ENCODE measurements around the gene CYP24A1. TPM values are rescaled to one million over a fixed set of nuclear protein-coding genes. Genes with fewer than 3 reads are reported as not detected.
A peak's percentile ranks its signal among the peaks of the same experiment; 100 is the strongest.

The CYP24A1 gene
- total RNA-seq, 1 donor from 2014 or later, result not detected

- H3K9ac ChIP-seq, result no peak overlapping the region
- Mint-ChIP-seq H3K4me3 (no peak overlapping the region), H3K36me3 (no peaks in the 10 kb centered on the region), H3K9me3 (no peaks in the 10 kb centered on the region), H3K27ac (no peak overlapping the region), H3K27me3 (ENCODE audit: insufficient read depth, low read depth) (no peaks in the 10 kb centered on the region), H3K4me1 (no peaks in the 10 kb centered on the region)
- no peak overlapping the region for H3K4me2 ChIP-seq
- no peak overlapping the region for H3K27ac ChIP-seq
- no peaks in the 10 kb centered on the region for H3K9me3 ChIP-seq (ENCODE audit: low read depth)
- no peaks in the 10 kb centered on the region for H3K36me3 ChIP-seq
- TF ChIP-seq EZH2 (IDR thresholded peaks at IDR 0.05) (no peak), EZH2phosphoT487 (IDR thresholded peaks at IDR 0.05) (no peak), CTCF (IDR thresholded peaks at IDR 0.05) (no peak)
- H3K4me3 ChIP-seq, result no peak overlapping the region
- no peaks in the 10 kb centered on the region for H4K20me1 ChIP-seq (ENCODE audit: low read depth)
- no peak for DNase-seq (ENCODE audit: low spot score)
- no peaks in the 10 kb centered on the region for H3F3A ChIP-seq (ENCODE audit: low read depth)
- H3K79me2 ChIP-seq (ENCODE audit: low read depth), result no peaks in the 10 kb centered on the region
- H2AFZ ChIP-seq (replicated peaks), result peak overlapping the region; percentile 34
- H3K4me1 ChIP-seq, result no peaks in the 10 kb centered on the region
- no peaks in the 10 kb centered on the region for H3K27me3 ChIP-seq
These were observed 11.3 kb downstream of the CYP24A1 start for GRCh38 chr20:54162378-54163009.

- H3K79me2 ChIP-seq (ENCODE audit: low read depth), result no peaks in the 10 kb centered on the region
- Mint-ChIP-seq H3K4me3 (no peak overlapping the region), H3K27me3 (ENCODE audit: insufficient read depth, low read depth) (no peaks in the 10 kb centered on the region), H3K9me3 (no peaks in the 10 kb centered on the region), H3K4me1 (no peaks in the 10 kb centered on the region), H3K36me3 (no peaks in the 10 kb centered on the region), H3K27ac (no peak overlapping the region)
- no peak for DNase-seq (ENCODE audit: low spot score)
- no peak overlapping the region for H3K9ac ChIP-seq
- H3K4me2 ChIP-seq, result no peak overlapping the region
- no peak overlapping the region for H2AFZ ChIP-seq (replicated peaks)
- H3K4me1 ChIP-seq, result no peaks in the 10 kb centered on the region
- H3K27ac ChIP-seq, result no peak overlapping the region
- H3K36me3 ChIP-seq, result no peaks in the 10 kb centered on the region
- no peaks in the 10 kb centered on the region for H3F3A ChIP-seq (ENCODE audit: low read depth)
- H3K27me3 ChIP-seq, result no peaks in the 10 kb centered on the region
- no peaks in the 10 kb centered on the region for H3K9me3 ChIP-seq (ENCODE audit: low read depth)
- no peaks in the 10 kb centered on the region for H4K20me1 ChIP-seq (ENCODE audit: low read depth)
- no peak for TF ChIP-seq EZH2phosphoT487 (IDR thresholded peaks at IDR 0.05)
- TF ChIP-seq EZH2 (IDR thresholded peaks at IDR 0.05), result no peak
- TF ChIP-seq CTCF (IDR thresholded peaks at IDR 0.05), result no peak
- no peak overlapping the region for H3K4me3 ChIP-seq
These were observed 12.0 kb downstream of the CYP24A1 start for GRCh38 chr20:54161821-54162149.

GRCh38 chr20:54161008-54161820 lies 12.6 kb downstream of the CYP24A1 start:
- no peaks in the 10 kb centered on the region for H3K27me3 Mint-ChIP-seq (ENCODE audit: insufficient read depth, low read depth)
- H3K4me3 Mint-ChIP-seq, result no peak overlapping the region
- Histone ChIP-seq H3K27me3 (no peaks in the 10 kb centered on the region), H3K9ac (no peak overlapping the region), H2AFZ (replicated peaks) (no peak overlapping the region), H3K79me2 (ENCODE audit: low read depth) (no peaks in the 10 kb centered on the region), H3K27ac (no peak overlapping the region), H3K4me2 (no peak overlapping the region), H3K4me3 (no peak overlapping the region), H4K20me1 (ENCODE audit: low read depth) (no peaks in the 10 kb centered on the region), H3K4me1 (no peaks in the 10 kb centered on the region), H3K9me3 (ENCODE audit: low read depth) (no peaks in the 10 kb centered on the region), H3K36me3 (no peaks in the 10 kb centered on the region), H3F3A (ENCODE audit: low read depth) (no peaks in the 10 kb centered on the region)
- H3K4me1 Mint-ChIP-seq, result no peaks in the 10 kb centered on the region
- TF ChIP-seq EZH2 (IDR thresholded peaks at IDR 0.05) (no peak), CTCF (IDR thresholded peaks at IDR 0.05) (no peak), EZH2phosphoT487 (IDR thresholded peaks at IDR 0.05) (no peak)
- H3K9me3 Mint-ChIP-seq, result no peaks in the 10 kb centered on the region
- H3K27ac Mint-ChIP-seq, result no peak overlapping the region
- no peak for DNase-seq (ENCODE audit: low spot score)
- H3K36me3 Mint-ChIP-seq, result no peaks in the 10 kb centered on the region

All from neural progenitor cell (in vitro differentiated cells).